Stomach (tissue), 4 donors: ENCODE data around the gene TUBE1.

ENCODE experiments used
- POLR2A ChIP-seq, 4 donors: fragments of 450-650 bp; IDR thresholded peaks; one replicate each; pipeline ENCODE4 v1.6.1; 2016; ENCODE audit warnings: antibody characterized with exemption in 4 of 4, control low read depth in 2 of 4, mild to moderate bottlenecking in 1 of 4, moderate library complexity in 1 of 4
- POLR2AphosphoS5 ChIP-seq, 3 donors: sonication (generic); formaldehyde crosslinking; IDR thresholded peaks; one replicate each; pipeline ENCODE4 v1.6.1; 2016; ENCODE audit warnings: antibody characterized with exemption in 3 of 3
- TF ChIP-seq, protein P1 (sequence below), 7 experiments: fragments of 450-650 bp in 4 of 7; fragments of 200-600 bp in 3 of 7; sonication (generic) in 3 of 7; IDR thresholded peaks; one replicate each; pipeline ENCODE4 v1.5.1; 2016 to 2019; ENCODE audit warnings: antibody characterized with exemption in 7 of 7, control low read depth in 2 of 7, mild to moderate bottlenecking in 1 of 7

DNA sequence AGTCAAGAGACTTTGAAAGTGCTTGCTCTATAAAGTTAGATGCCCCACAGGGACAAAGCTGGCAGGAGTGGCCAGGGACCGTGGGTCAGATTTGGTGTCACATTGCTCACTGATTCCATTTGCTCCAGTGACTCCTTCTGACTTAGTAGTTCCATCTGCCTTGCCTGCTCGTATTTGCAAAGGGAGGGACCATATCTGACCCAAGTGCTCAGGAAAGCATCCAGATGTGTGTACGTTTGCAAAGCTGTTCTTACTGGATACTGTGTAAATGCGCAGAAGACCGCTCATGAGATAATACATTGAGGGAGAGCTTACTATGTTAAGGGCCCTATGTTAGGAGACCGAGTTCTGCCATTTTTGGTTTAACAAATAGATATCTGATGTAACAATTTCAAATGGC, 54.6 kb downstream of the TUBE1 start:
- TF ChIP-seq, protein P1, sequence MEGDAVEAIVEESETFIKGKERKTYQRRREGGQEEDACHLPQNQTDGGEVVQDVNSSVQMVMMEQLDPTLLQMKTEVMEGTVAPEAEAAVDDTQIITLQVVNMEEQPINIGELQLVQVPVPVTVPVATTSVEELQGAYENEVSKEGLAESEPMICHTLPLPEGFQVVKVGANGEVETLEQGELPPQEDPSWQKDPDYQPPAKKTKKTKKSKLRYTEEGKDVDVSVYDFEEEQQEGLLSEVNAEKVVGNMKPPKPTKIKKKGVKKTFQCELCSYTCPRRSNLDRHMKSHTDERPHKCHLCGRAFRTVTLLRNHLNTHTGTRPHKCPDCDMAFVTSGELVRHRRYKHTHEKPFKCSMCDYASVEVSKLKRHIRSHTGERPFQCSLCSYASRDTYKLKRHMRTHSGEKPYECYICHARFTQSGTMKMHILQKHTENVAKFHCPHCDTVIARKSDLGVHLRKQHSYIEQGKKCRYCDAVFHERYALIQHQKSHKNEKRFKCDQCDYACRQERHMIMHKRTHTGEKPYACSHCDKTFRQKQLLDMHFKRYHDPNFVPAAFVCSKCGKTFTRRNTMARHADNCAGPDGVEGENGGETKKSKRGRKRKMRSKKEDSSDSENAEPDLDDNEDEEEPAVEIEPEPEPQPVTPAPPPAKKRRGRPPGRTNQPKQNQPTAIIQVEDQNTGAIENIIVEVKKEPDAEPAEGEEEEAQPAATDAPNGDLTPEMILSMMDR (IDR thresholded peaks at IDR 0.05), result no peak
- TF ChIP-seq POLR2AphosphoS5 (IDR thresholded peaks at IDR 0.05) (no peak), POLR2A (IDR thresholded peaks at IDR 0.05) (no peak)
